Skeletal muscle tissue (tissue), 4 donors: Measurements from ENCODE around the gene SH3D19. TPM values are rescaled to one million over a fixed set of nuclear protein-coding genes. Genes with fewer than 3 reads are reported as not detected.

ENCODE experiments used
- H3K27ac ChIP-seq: one replicate; pipeline ENCODE4 v1.7.0; 2013; ENCODE audit warnings: mild to moderate bottlenecking, low read depth, low read length, inconsistent platforms
- H3K27me3 ChIP-seq, 3 donors: one replicate each; pipeline ENCODE4 v1.7.0; 2013; ENCODE audit warnings: low read length in 3 of 3; ENCODE audit not compliant: control insufficient read depth in 3 of 3, insufficient read depth in 3 of 3
- H3K36me3 ChIP-seq, 3 donors: one replicate each; pipeline ENCODE4 v1.7.0; 2013; ENCODE audit warnings: low read length in 3 of 3; ENCODE audit not compliant: control insufficient read depth in 3 of 3, insufficient read depth in 3 of 3
- H3K4me1 ChIP-seq, 3 donors: one replicate each; pipeline ENCODE4 v1.7.0; 2013; ENCODE audit warnings: low read length in 3 of 3, mild to moderate bottlenecking in 3 of 3; ENCODE audit not compliant: control insufficient read depth in 3 of 3, insufficient read depth in 3 of 3
- H3K4me3 ChIP-seq, 3 donors: one replicate each; pipeline ENCODE4 v1.7.0; 2013; ENCODE audit warnings: low read length in 3 of 3
- H3K9ac ChIP-seq, 3 donors: one replicate each; pipeline ENCODE4 v1.7.0; 2013; ENCODE audit warnings: low read length in 3 of 3, mild to moderate bottlenecking in 3 of 3, moderate library complexity in 2 of 3, low read depth in 1 of 3
- H3K9me3 ChIP-seq, 3 donors: one replicate each; pipeline ENCODE4 v1.7.0; 2013; ENCODE audit warnings: low read length in 3 of 3; ENCODE audit not compliant: control insufficient read depth in 3 of 3
- total RNA-seq: library from RNA; depleted of rRNA; stranded (reverse); fragments of >200 nt; gene quantifications from one replicate; pipeline ENCODE4 v1.2.3, GENCODE V29; 2014
- donor health status: Osteomylitis.

The SH3D19 gene
- total RNA-seq, 1 donor from 2014 or later, result 20.4 TPM

DNA sequence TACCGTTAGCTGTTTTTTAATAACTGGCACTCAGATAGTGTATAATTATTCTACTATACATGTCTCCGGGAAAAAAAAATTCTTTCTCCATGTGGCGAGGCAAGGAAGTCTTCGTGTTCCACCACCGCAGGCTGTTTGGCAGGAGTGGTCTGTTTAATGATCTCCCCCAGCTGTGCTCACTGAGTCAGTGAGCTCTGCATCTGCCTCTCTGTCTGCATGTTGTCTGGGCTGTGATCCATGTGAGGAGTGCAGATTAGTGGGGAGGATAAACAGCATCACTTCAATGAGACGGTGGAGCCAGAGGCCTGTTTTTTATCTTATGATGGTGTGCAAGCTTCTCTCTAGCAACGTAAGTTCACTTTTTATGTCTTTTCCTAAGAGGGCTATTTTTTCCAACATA is 156.2 kb downstream of the SH3D19 start:
- Histone ChIP-seq H3K36me3 (peaks cover 0 to 8% (median 6%) of the 10 kb centered on the region in 3 donors), H3K27ac (no peak overlapping the region), H3K9me3 (no peaks in the 10 kb centered on the region), H3K4me1 (peaks cover 4 to 6% (median 5%) of the 10 kb centered on the region in 3 donors), H3K9ac (no peak overlapping the region), H3K4me3 (no peak overlapping the region), H3K27me3 (no peaks in the 10 kb centered on the region)

DNA sequence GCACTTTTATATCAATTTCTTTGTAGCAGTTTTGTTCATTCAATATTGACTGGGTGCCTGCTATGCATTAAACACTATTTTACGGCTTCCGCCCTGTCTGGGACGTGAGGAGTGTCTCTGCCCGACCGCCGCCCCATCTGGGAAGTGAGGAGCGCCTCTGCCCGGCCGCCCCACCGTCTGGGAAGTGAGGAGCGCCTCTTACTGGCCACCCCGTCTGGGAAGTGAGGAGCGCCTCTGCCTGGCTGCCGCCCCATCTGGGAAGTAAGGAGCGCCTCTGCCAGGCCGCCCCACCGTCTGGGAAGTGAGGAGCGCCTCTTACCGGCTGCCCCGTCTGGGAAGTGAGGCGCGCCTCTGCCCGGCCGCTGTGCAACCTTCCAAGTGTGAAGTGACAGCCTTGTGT is 157.8 kb downstream of the SH3D19 start:
- Histone ChIP-seq H3K9me3 (no peaks in the 10 kb centered on the region), H3K27ac (no peak overlapping the region), H3K4me1 (peaks cover 4 to 6% (median 5%) of the 10 kb centered on the region in 3 donors), H3K36me3 (peaks cover 0 to 6% (median 4%) of the 10 kb centered on the region in 3 donors), H3K9ac (no peak overlapping the region), H3K27me3 (no peaks in the 10 kb centered on the region), H3K4me3 (no peak overlapping the region)

DNA sequence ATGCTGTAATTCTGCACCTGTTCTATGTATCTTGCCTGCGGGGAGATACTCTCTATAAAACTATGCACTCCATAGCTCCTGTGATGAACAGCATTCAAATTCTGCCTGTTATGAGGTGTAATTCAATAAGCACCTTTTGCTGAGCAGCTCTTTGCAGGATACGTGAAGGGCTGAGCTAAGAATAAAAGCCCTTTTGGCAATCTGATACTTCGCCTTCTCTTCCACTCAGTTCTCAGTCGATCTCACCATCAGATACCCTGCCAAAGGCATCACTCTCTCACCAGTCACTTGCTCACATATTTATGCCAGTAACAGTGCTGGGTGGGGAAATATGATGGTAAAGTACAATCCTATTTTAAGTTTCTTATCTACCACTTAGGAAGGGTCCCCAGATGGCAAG is 158.8 kb downstream of the SH3D19 start:
- H3K9me3 ChIP-seq, result no peaks in the 10 kb centered on the region
- no peak overlapping the region for H3K27ac ChIP-seq
- H3K4me3 ChIP-seq, result no peak overlapping the region
- no peak overlapping the region for H3K9ac ChIP-seq
- peaks cover 4 to 6% (median 5%) of the 10 kb centered on the region in 3 donors for H3K4me1 ChIP-seq
- H3K27me3 ChIP-seq, result no peaks in the 10 kb centered on the region
- peaks cover 0 to 4% (median 0%) of the 10 kb centered on the region in 3 donors for H3K36me3 ChIP-seq

DNA sequence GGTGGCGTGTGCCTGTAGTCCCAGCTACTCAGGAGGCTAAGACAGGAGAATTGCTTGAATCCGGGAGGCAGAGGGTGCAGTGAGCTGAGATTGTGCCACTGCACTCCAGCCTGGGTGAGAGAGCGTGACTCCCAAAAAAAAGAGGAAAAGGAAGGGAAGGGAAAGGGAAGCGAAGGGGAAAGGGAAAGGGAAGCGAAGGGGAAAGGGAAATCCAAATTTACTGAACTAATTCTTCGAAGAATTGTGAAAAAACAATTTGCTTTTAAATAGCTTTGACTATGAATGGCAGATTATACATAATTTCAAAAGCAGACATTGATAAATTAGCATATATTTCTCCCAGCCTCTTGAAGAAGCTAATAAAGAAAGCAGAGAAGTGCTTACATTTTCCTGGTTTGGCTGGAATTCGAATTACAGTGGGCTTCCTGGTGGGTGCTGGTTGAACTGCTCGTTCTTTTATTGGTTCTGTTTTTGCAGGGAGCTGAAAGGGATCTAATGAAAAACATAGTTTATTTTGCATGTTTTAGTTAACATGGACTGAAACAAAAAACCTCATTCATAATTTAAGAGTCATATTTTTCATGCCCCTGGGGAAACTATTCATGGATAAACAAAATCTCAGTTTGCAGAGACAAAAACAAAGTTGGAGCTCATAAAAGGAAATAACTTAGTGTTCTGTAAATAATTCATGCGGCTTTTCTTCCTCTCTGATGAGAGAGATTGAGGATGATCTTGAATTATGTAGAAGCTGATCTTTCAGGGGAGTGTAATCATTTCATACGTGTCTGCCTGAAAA is 160.0 kb downstream of the SH3D19 start:
- no peak overlapping the region for H3K27ac ChIP-seq
- no peaks in the 10 kb centered on the region for H3K9me3 ChIP-seq
- peaks cover 4 to 6% (median 5%) of the 10 kb centered on the region in 3 donors for H3K4me1 ChIP-seq
- H3K27me3 ChIP-seq, result no peaks in the 10 kb centered on the region
- H3K4me3 ChIP-seq, result no peak overlapping the region
- H3K9ac ChIP-seq, result no peak overlapping the region
- H3K36me3 ChIP-seq, result peaks cover 0 to 4% (median 0%) of the 10 kb centered on the region in 3 donors

DNA sequence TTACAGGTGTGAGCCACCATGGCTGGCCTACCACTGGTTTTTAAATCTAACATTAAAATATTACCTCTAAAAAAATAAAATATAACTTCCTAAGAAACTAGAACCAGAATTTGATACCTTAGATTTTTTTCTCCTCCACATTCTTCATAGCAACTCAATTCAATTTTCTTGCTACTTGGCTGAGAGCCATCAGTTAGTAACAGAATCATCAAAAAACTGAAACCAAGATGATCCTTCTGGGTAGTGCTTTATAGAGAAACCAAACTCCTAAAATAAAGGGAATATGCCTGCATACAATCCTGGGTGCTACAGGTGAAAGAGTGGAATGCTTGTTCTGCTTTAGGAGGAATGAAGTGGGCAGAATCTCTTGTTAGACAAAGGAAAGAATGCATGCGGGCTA is 161.6 kb downstream of the SH3D19 start:
- H3K36me3 ChIP-seq, result peaks cover 0 to 4% (median 0%) of the 10 kb centered on the region in 3 donors

DNA sequence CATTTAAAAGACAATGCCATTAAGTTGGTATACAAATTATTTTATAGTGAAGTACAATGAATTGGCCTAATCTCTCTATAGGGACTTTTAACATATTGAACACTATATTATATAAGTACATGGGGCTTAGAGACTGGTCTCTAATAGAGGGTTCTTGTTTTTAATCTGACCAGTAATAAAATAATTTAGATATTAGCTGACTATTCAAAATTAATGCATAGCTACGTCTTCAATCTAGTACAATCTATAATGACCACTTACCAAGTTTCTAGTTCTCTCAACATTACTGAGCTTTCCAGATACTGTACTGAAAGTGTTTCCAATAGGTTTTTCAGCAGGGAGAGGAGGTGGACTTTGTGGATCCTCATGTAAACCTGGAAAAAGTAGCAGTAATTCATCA is 166.4 kb downstream of the SH3D19 start:
- no peak overlapping the region for H3K27ac ChIP-seq
- H3K4me1 ChIP-seq, result no peaks in the 10 kb centered on the region
- no peak overlapping the region for H3K9ac ChIP-seq
- H3K27me3 ChIP-seq, result no peaks in the 10 kb centered on the region
- H3K9me3 ChIP-seq, result peaks cover 0 to 2% (median 0%) of the 10 kb centered on the region in 3 donors
- no peak overlapping the region for H3K4me3 ChIP-seq
- peaks cover 0 to 7% (median 0%) of the 10 kb centered on the region in 3 donors for H3K36me3 ChIP-seq

More for the DNA sequence above, 161.6 kb downstream of the SH3D19 start:
- H3K4me1 ChIP-seq, result peaks cover 4 to 6% (median 5%) of the 10 kb centered on the region in 3 donors
- no peak overlapping the region for H3K9ac ChIP-seq
- H3K4me3 ChIP-seq, result no peak overlapping the region
- H3K9me3 ChIP-seq, result no peaks in the 10 kb centered on the region
- no peak overlapping the region for H3K27ac ChIP-seq
- no peaks in the 10 kb centered on the region for H3K27me3 ChIP-seq

DNA sequence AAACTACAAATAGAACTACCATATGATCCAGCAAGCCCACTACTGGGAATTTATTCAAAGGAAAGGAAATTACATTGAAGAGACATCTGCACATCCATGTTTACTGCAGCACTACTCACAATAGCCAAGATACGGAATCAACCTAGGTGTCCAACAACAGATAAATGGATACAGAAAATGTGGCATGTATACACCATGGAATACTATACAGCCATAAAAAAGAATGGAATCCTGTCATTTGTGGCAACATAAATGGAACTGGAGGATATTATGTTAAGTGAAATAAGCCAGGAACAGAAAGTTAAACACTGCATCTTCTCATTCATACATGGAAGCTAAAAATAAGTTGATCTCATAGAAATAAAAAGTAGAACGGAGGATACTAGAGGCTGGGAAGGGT is 167.9 kb downstream of the SH3D19 start:
- no peak overlapping the region for H3K27ac ChIP-seq
- peaks cover 0 to 2% (median 0%) of the 10 kb centered on the region in 3 donors for H3K9me3 ChIP-seq
- H3K27me3 ChIP-seq, result no peaks in the 10 kb centered on the region
- H3K9ac ChIP-seq, result no peak overlapping the region
- H3K36me3 ChIP-seq, result peaks cover 0 to 3% (median 0%) of the 10 kb centered on the region in 3 donors
- H3K4me3 ChIP-seq, result no peak overlapping the region
- no peaks in the 10 kb centered on the region for H3K4me1 ChIP-seq

DNA sequence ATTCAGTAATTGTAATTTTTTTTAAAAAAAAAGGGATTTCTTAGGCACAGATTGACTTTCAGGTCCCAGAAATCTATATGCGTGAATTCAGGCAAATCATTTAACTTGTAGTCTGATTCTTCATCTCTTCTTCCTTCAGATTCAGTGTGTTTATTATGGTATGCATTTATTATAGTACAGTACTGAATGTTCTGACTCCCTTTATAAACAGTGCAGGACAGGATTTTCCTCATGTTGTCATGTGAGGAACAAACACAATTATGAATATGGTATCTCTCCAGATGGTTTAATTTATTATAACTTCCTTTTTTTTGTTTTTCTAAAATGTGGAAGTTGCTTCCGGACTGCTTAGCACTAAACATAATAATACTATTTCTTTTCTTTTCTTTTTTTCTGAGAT is 171.8 kb downstream of the SH3D19 start:
- Histone ChIP-seq H3K9ac (no peak overlapping the region), H3K4me1 (no peaks in the 10 kb centered on the region), H3K27me3 (no peaks in the 10 kb centered on the region), H3K27ac (no peak overlapping the region), H3K36me3 (peaks cover 0 to 7% (median 3%) of the 10 kb centered on the region in 3 donors), H3K9me3 (peaks cover 0 to 2% (median 0%) of the 10 kb centered on the region in 3 donors), H3K4me3 (no peak overlapping the region)

DNA sequence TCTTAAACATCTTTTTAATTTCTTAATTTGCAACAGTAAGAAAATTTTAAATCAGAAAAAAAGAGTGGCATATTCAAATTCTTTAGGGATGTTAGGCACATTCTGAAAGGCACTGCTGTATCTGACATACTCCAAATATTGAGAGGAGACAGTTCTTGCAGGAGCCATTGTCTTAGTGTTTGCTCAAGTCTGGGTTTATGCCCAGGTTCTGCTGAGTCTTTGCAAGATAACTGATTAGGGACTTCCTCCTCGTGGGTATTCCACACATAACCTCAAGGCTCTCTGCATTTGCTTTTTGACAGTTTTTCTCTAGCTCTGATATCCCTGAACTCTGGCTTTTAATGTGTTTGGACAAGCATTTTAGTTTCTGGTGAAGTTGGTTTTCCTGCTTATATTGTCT is 173.4 kb downstream of the SH3D19 start:
- H3K36me3 ChIP-seq, result peaks cover 7 to 9% (median 9%) of the 10 kb centered on the region in 3 donors
- H3K9ac ChIP-seq, result no peak overlapping the region
- H3K9me3 ChIP-seq, result no peaks in the 10 kb centered on the region
- no peaks in the 10 kb centered on the region for H3K4me1 ChIP-seq
- no peak overlapping the region for H3K27ac ChIP-seq
- no peak overlapping the region for H3K4me3 ChIP-seq
- H3K27me3 ChIP-seq, result no peaks in the 10 kb centered on the region

DNA sequence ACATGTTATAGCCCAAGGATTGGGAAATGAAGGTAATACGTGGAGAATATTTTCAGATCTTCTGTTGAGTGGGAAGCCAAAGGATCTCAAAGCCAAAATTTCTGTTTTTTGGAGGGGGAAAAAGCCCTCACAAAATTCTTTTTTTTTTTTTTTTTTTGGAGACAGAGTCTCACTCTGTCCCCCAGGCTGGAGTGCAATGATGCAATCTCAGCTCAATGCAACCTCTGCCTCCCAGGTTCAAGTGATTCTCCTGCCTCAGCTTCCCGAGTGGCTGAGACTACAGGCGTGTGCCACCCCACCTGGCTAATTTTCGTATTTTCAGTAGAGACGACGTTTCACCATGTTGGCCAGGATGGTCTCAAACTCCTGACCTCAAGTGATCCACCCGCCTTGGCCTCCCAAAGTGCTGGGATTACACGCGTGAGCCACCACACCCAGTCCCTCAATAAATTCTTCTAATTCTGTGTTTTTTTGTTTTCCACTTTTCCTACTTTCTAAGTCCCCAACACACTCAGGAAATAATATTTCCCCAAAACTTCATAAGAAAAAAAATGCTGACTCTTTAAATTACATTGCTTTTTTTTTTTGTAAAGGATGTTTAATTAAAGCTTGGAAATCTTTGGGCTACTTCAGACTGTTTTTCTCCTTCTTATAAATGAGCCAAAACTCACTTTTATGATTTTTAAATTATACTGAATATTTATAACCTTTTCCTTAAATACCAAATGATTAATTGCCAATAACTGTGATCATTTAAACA is 174.4 kb downstream of the SH3D19 start:
- Histone ChIP-seq H3K9me3 (no peaks in the 10 kb centered on the region), H3K27ac (no peak overlapping the region), H3K27me3 (no peaks in the 10 kb centered on the region), H3K9ac (no peak overlapping the region), H3K36me3 (peaks cover 7 to 10% (median 9%) of the 10 kb centered on the region in 3 donors), H3K4me3 (no peak overlapping the region), H3K4me1 (no peaks in the 10 kb centered on the region)
